GM23338 (cell line): ENCODE results near the gene TMC1.

Experiments used
- CREB1 ChIP-seq: fragments of 250-450 bp; sonication (Bioruptor Pico); IDR thresholded peaks from 2 replicates; pipeline ENCODE4 v1.5.0; 2020; ENCODE audit warnings: low read depth, mild to moderate bottlenecking, moderate library complexity
- CTCF ChIP-seq, 2 experiments: fragments of 200-600 bp in 1 of 2; sonication (generic) in 1 of 2; conservative IDR thresholded peaks; 2 replicates each; pipeline versions ENCODE4 v1.5.1 to v1.6.1; 2016 to 2017; ENCODE audit warnings: antibody characterized with exemption in 2 of 2, low read depth in 2 of 2, mild to moderate bottlenecking in 2 of 2, moderate library complexity in 1 of 2
- EZH2 ChIP-seq: fragments of 200-600 bp; sonication (generic); IDR thresholded peaks from one replicate; pipeline ENCODE4 v1.8.0; 2017; ENCODE audit warnings: antibody characterized with exemption, mild to moderate bottlenecking, low read depth; ENCODE audit not compliant: unreplicated experiment
- EZH2phosphoT487 ChIP-seq: fragments of 200-600 bp; sonication (generic); IDR thresholded peaks from one replicate; pipeline ENCODE4 v1.8.1; 2018; ENCODE audit warnings: antibody characterized with exemption; ENCODE audit not compliant: unreplicated experiment
- JUNB ChIP-seq: IDR thresholded peaks from one replicate; pipeline ENCODE4 v1.6.1; 2016; ENCODE audit warnings: antibody characterized with exemption; ENCODE audit not compliant: unreplicated experiment
- POLR2AphosphoS5 ChIP-seq: IDR thresholded peaks from 2 replicates; pipeline ENCODE4 v1.6.1; 2016; ENCODE audit warnings: antibody characterized with exemption, low read depth
- REST ChIP-seq: IDR thresholded peaks from one replicate; pipeline ENCODE4 v1.6.1; 2018; ENCODE audit warnings: antibody characterized with exemption; ENCODE audit not compliant: unreplicated experiment
- ZNF114 ChIP-seq: fragments of 250-450 bp; sonication (Bioruptor Pico); IDR thresholded peaks from 2 replicates; pipeline ENCODE4 v1.5.0; 2020; ENCODE audit warnings: mild to moderate bottlenecking, moderate library complexity
- ZNF331 ChIP-seq: fragments of 250-450 bp; sonication (Bioruptor Pico); IDR thresholded peaks from 2 replicates; pipeline ENCODE4 v1.5.0; 2020; ENCODE audit warnings: low read depth, mild to moderate bottlenecking, moderate library complexity
- ZNF462 ChIP-seq: fragments of 250-450 bp; sonication (Bioruptor Pico); IDR thresholded peaks from 2 replicates; pipeline ENCODE4 v1.5.0; 2020; ENCODE audit warnings: mild to moderate bottlenecking, moderate library complexity

GRCh38 chr9:72577212-72577753 is 55.9 kb downstream of the TMC1 start:
- TF ChIP-seq CTCF (conservative IDR thresholded peaks at IDR 0.05; ENCODE audit: low read depth in 2 of 2) (no peak), JUNB (no peak), EZH2 (no peak), REST (no peak), ZNF114 (CRISPR knock-in tag) (no peak), POLR2AphosphoS5 (no peak), CREB1 (CRISPR knock-in tag) (no peak), ZNF331 (CRISPR knock-in tag) (no peak), EZH2phosphoT487 (no peak), ZNF462 (CRISPR knock-in tag) (no peak)
